Muscle of leg (tissue), 11 donors: ENCODE measurements around the gene MTCH2. TPM values are rescaled to one million over a fixed set of nuclear protein-coding genes. Genes with fewer than 3 reads are reported as not detected.
"Not testable (repeated sequence)": the region's sequence is repeated elsewhere in the genome, so short reads cannot be mapped to it uniquely, and the experiment has no call there.

ENCODE experiments used
- DNase-seq: peaks from one replicate; pipeline ENCODE4 v3.0.0; 2013
- H3K27ac ChIP-seq: one replicate; pipeline ENCODE4 v1.5.1; 2013; ENCODE audit warnings: mild to moderate bottlenecking, low read length, control low read depth
- H3K27me3 ChIP-seq: one replicate; pipeline ENCODE4 v1.6.1; 2013; ENCODE audit warnings: low read length; ENCODE audit not compliant: control insufficient read depth, insufficient read depth
- H3K36me3 ChIP-seq: one replicate; pipeline ENCODE4 v1.6.1; 2013; ENCODE audit warnings: low read length; ENCODE audit not compliant: control insufficient read depth, insufficient read depth
- H3K4me1 ChIP-seq: one replicate; pipeline ENCODE4 v1.6.1; 2013; ENCODE audit warnings: low read length; ENCODE audit not compliant: control insufficient read depth, insufficient read depth
- H3K4me3 ChIP-seq: one replicate; pipeline ENCODE4 v1.5.1; 2013; ENCODE audit warnings: low read length, control low read depth
- H3K9me3 ChIP-seq: replicated peaks from 2 replicates; pipeline ENCODE4 v1.6.1; 2013; ENCODE audit warnings: low read depth, low read length; ENCODE audit not compliant: control insufficient read depth
- WGBS: methylation state at CpG from one replicate; pipeline ENCODE4 v1.1.5; 2013; ENCODE audit warnings: missing lambda C conversion rate; ENCODE audit not compliant: insufficient coverage; 5-methylcytosine and 5-hydroxymethylcytosine counted together
- polyA plus RNA-seq, 8 donors: library from polyadenylated mRNA; unstranded; fragments of 120-200 nt; gene quantifications; one replicate each; pipeline versions ENCODE4 v1.2.1 to v1.2.3, GENCODE V29; 2013; ENCODE audit warnings: inconsistent platforms in 1 of 8, low replicate concordance in 1 of 8; ENCODE audit not compliant: insufficient read length in 8 of 8, insufficient read depth in 1 of 8
- total RNA-seq: library from RNA; stranded (reverse); fragments of 120-200 nt; gene quantifications from one replicate; pipeline ENCODE4 v1.2.4, GENCODE V29; 2013

Gene MTCH2
- total and polyA plus RNA-seq, 9 donors = 51.1 to 83.9 (median 70.9) TPM

GRCh38 chr11:47669856-47670255 is 27.5 kb upstream of the MTCH2 start:
- Histone ChIP-seq H3K9me3 (no peaks in the 10 kb centered on the region), H3K27ac (no peak overlapping the region), H3K4me3 (no peak overlapping the region), H3K27me3 (no peaks in the 10 kb centered on the region), H3K4me1 (no peaks in the 10 kb centered on the region), H3K36me3 (no peaks in the 10 kb centered on the region)
- WGBS = 96% methylated on average over 4 of the region's 6 CpGs
- no peak for DNase-seq

- H3K4me1 ChIP-seq = no peaks in the 10 kb centered on the region
- H3K27ac ChIP-seq = no peak overlapping the region
- no peaks in the 10 kb centered on the region for H3K9me3 ChIP-seq
- no peak for DNase-seq
- H3K4me3 ChIP-seq = no peak overlapping the region
- no peaks in the 10 kb centered on the region for H3K27me3 ChIP-seq
- no peaks in the 10 kb centered on the region for H3K36me3 ChIP-seq
Observed at GRCh38 chr11:47668665-47669064, 26.3 kb upstream of the MTCH2 start.

GRCh38 chr11:47667555-47667954 is 25.2 kb upstream of the MTCH2 start:
- no peak overlapping the region for H3K27ac ChIP-seq
- no peaks in the 10 kb centered on the region for H3K27me3 ChIP-seq
- DNase-seq = no peak
- no peaks in the 10 kb centered on the region for H3K4me1 ChIP-seq
- no CpG with 5 or more reads among the region's 2 CpGs for WGBS
- no peaks in the 10 kb centered on the region for H3K36me3 ChIP-seq
- H3K9me3 ChIP-seq = no peaks in the 10 kb centered on the region
- no peak overlapping the region for H3K4me3 ChIP-seq

GRCh38 chr11:47667135-47667534 is 24.8 kb upstream of the MTCH2 start:
- WGBS = no CpG with 5 or more reads among the region's 4 CpGs
- H3K4me3 ChIP-seq = no peak overlapping the region
- H3K27me3 ChIP-seq = no peaks in the 10 kb centered on the region
- H3K4me1 ChIP-seq = no peaks in the 10 kb centered on the region
- no peaks in the 10 kb centered on the region for H3K36me3 ChIP-seq
- peak; percentile 70 for DNase-seq
- H3K27ac ChIP-seq = no peak overlapping the region
- H3K9me3 ChIP-seq = no peaks in the 10 kb centered on the region

GRCh38 chr11:47664936-47665335 is 22.6 kb upstream of the MTCH2 start:
- WGBS = 97% methylated on average over 3 of the region's 4 CpGs
- not testable (repeated sequence) for H3K27me3 ChIP-seq, H3K27ac ChIP-seq, H3K9me3 ChIP-seq, H3K4me1 ChIP-seq, DNase-seq, H3K36me3 ChIP-seq, H3K4me3 ChIP-seq

- no peaks in the 10 kb centered on the region for H3K36me3 ChIP-seq
- WGBS = no CpG with 5 or more reads among the region's 2 CpGs
- H3K27ac ChIP-seq = no peak overlapping the region
- no peak for DNase-seq
- H3K4me1 ChIP-seq = no peaks in the 10 kb centered on the region
- H3K9me3 ChIP-seq = no peaks in the 10 kb centered on the region
- no peak overlapping the region for H3K4me3 ChIP-seq
- H3K27me3 ChIP-seq = no peaks in the 10 kb centered on the region
Observed at GRCh38 chr11:47661245-47661644, 18.9 kb upstream of the MTCH2 start.

GRCh38 chr11:47659276-47659675 is 16.9 kb upstream of the MTCH2 start:
- DNase-seq = no peak

GRCh38 chr11:47656260-47656885 is 14.0 kb upstream of the MTCH2 start:
- 41% methylated on average over 5 of the region's 6 CpGs for WGBS

More at GRCh38 chr11:47659276-47659675, 16.9 kb upstream of the MTCH2 start:
- H3K4me1 ChIP-seq = no peaks in the 10 kb centered on the region
- H3K27me3 ChIP-seq = no peaks in the 10 kb centered on the region
- H3K36me3 ChIP-seq = no peaks in the 10 kb centered on the region
- no CpG with 5 or more reads among the region's 4 CpGs for WGBS
- no peak overlapping the region for H3K4me3 ChIP-seq
- no peak overlapping the region for H3K27ac ChIP-seq
- no peaks in the 10 kb centered on the region for H3K9me3 ChIP-seq

GRCh38 chr11:47651818-47652469 is 9.6 kb upstream of the MTCH2 start:
- Histone ChIP-seq H3K4me1 (no peaks in the 10 kb centered on the region), H3K27ac (no peak overlapping the region), H3K4me3 (no peak overlapping the region), H3K36me3 (no peaks in the 10 kb centered on the region), H3K9me3 (no peaks in the 10 kb centered on the region), H3K27me3 (no peaks in the 10 kb centered on the region)
- DNase-seq = no peak
- WGBS = 100% methylated on average over 1 of the region's 5 CpGs

More at GRCh38 chr11:47656260-47656885, 14.0 kb upstream of the MTCH2 start:
- Histone ChIP-seq H3K27me3 (no peaks in the 10 kb centered on the region), H3K36me3 (no peaks in the 10 kb centered on the region), H3K9me3 (no peaks in the 10 kb centered on the region), H3K4me1 (no peaks in the 10 kb centered on the region), H3K4me3 (no peak overlapping the region), H3K27ac (no peak overlapping the region)
- no peak for DNase-seq

GRCh38 chr11:47649276-47649675 is 6.9 kb upstream of the MTCH2 start:
- no peaks in the 10 kb centered on the region for H3K36me3 ChIP-seq
- no peak for DNase-seq
- no peaks in the 10 kb centered on the region for H3K27me3 ChIP-seq
- no peaks in the 10 kb centered on the region for H3K4me1 ChIP-seq
- no CpG with 5 or more reads among the region's 3 CpGs for WGBS
- H3K27ac ChIP-seq = no peak overlapping the region
- H3K9me3 ChIP-seq = no peaks in the 10 kb centered on the region
- no peak overlapping the region for H3K4me3 ChIP-seq
